GM21515 (cell line): ENCODE results near the gene RNF19B.

ENCODE experiments used
- ATAC-seq: cut with Tn5 transposase; IDR thresholded peaks from one replicate; pipeline ENCODE4 v1.9.1; 2021; ENCODE audit not compliant: unreplicated experiment

The RNF19B gene

DNA sequence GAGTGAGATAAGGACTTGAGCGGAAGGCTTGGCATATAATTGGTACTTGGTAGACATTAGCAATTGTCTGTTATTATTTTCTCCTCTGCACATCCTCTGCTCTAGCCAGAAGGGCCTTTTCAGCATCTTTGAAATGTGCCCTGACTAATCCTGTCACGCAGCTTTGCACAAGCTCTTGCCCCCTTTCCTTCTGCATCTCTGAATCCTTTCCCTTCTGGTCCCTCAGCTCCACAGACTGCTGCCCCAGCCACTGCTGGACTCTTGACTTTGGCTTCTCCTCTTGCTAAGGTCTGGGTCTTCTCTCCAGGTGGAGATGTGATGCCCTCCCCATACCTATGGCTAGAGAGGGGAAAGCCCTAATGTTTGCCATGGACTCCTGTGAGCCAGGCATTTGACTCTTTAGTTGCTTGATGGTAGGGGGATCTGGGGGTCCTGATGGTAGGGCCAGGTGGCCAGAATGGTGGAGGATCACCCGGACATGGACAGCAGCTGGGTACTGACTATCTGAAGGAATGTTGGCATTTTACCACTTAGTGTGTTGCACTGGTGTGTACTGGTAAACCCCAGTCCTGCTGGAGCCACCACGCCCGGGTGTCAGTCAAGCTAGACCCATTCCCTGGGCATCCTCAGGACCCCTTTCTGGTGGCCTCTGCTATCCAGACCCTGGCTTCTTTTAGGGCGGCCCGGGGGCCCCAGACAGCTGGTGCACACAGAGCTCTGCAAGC is 73.9 kb downstream of the RNF19B start:
- no peak for ATAC-seq

DNA sequence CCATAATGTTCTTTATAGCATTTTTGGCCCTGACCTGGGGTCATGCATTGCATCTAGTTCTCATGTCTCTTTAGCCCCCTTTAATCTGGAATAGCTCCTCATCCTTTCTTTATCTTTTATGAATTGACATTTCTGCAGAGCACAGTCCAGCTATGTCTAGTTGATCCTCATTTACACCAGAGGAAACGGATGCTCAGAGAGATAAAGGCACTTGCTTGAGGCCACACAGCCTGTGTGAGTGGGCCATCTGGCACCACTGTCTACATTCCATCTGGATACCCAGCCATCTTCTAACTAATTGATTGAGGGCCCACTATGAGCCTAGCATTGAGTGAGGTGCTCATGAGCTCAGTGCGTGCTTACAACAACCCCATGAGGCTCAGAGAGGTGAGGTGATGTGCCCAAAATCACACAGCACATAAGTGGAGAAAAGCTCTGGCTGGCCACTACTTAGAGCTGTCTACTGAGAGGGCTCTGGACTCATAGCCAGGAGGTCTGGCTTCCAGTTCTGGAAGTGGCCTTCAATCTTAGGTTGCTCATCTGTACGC is 74.8 kb downstream of the RNF19B start:
- no peak for ATAC-seq

GRCh38 chr1:32888677-32889420 is 75.8 kb downstream of the RNF19B start:
- ATAC-seq, result no peak

- no peak for ATAC-seq
These were observed 76.5 kb downstream of the RNF19B start for GRCh38 chr1:32888134-32888533.

GRCh38 chr1:32887623-32888022 is 77.0 kb downstream of the RNF19B start:
- ATAC-seq, result no peak

GRCh38 chr1:32886828-32887414 is 77.7 kb downstream of the RNF19B start:
- ATAC-seq, result no peak
